HCEC 1CT (cell line): Measurements from ENCODE around the gene SPATA9.
A peak's percentile ranks its signal among the peaks of the same experiment; 100 is the strongest.
"Not testable (repeated sequence)": the region's sequence is repeated elsewhere in the genome, so short reads cannot be mapped to it uniquely, and the experiment has no call there.

Experiments
- DNase-seq: peaks from one replicate; pipeline ENCODE4 v3.0.0-alpha.2; 2017

Gene SPATA9

GRCh38 chr5:95715799-95716461 lies 33.1 kb upstream of the SPATA9 start:
- peak; percentile 90 for DNase-seq

GRCh38 chr5:95713960-95714710 lies 31.3 kb upstream of the SPATA9 start:
- DNase-seq, result no peak

GRCh38 chr5:95713246-95713645 lies 30.5 kb upstream of the SPATA9 start:
- not testable (repeated sequence) for DNase-seq

- peak; percentile 80 for DNase-seq
Observed at GRCh38 chr5:95712347-95712958, 29.7 kb upstream of the SPATA9 start.

GRCh38 chr5:95711501-95712346 lies 28.9 kb upstream of the SPATA9 start:
- no peak for DNase-seq

- not testable (repeated sequence) for DNase-seq
Observed at GRCh38 chr5:95710651-95711500, 28.1 kb upstream of the SPATA9 start.

- no peak for DNase-seq
Observed at GRCh38 chr5:95709967-95710650, 27.3 kb upstream of the SPATA9 start.

GRCh38 chr5:95708876-95709275 lies 26.1 kb upstream of the SPATA9 start:
- DNase-seq, result no peak

GRCh38 chr5:95707534-95708188 lies 24.9 kb upstream of the SPATA9 start:
- DNase-seq, result not testable (repeated sequence)

- DNase-seq, result no peak
Observed at GRCh38 chr5:95707055-95707454, 24.3 kb upstream of the SPATA9 start.

- DNase-seq, result not testable (repeated sequence)
Observed at GRCh38 chr5:95706196-95706595, 23.4 kb upstream of the SPATA9 start.

GRCh38 chr5:95704150-95704549 lies 21.4 kb upstream of the SPATA9 start:
- DNase-seq, result no peak

- DNase-seq, result no peak
Observed at GRCh38 chr5:95701074-95701473, 18.3 kb upstream of the SPATA9 start.

GRCh38 chr5:95699337-95699736 lies 16.5 kb upstream of the SPATA9 start:
- no peak for DNase-seq

GRCh38 chr5:95697781-95698681 lies 15.2 kb upstream of the SPATA9 start:
- no peak for DNase-seq

- no peak for DNase-seq
Observed at GRCh38 chr5:95690333-95690732, 7.5 kb upstream of the SPATA9 start.

GRCh38 chr5:95689680-95690079 lies 6.9 kb upstream of the SPATA9 start:
- no peak for DNase-seq

- DNase-seq, result no peak
Observed at GRCh38 chr5:95686651-95687050, 3.9 kb upstream of the SPATA9 start.

GRCh38 chr5:95684361-95684760 lies 1.6 kb upstream of the SPATA9 start:
- DNase-seq, result no peak

GRCh38 chr5:95673081-95673480 lies 9.7 kb downstream of the SPATA9 start:
- no peak for DNase-seq
